Endothelial cell (in vitro differentiated cells): ENCODE data around the gene C3orf85. TPM values are rescaled to one million over a fixed set of nuclear protein-coding genes. Genes with fewer than 3 reads are reported as not detected.

Experiments used
- DNase-seq: peaks from one replicate; pipeline ENCODE4 v3.0.0; 2021; ENCODE audit warnings: low spot score
- H3K27ac Mint-ChIP-seq: one replicate; pipeline ENCODE4 v1.8.0; 2021; ENCODE audit warnings: mixed read lengths, inconsistent platforms; ENCODE audit not compliant: unreplicated experiment
- H3K27me3 Mint-ChIP-seq: one replicate; pipeline ENCODE4 v1.8.0; 2021; ENCODE audit warnings: mild to moderate bottlenecking, moderate library complexity, mixed read lengths, inconsistent platforms; ENCODE audit not compliant: unreplicated experiment
- H3K36me3 Mint-ChIP-seq: one replicate; pipeline ENCODE4 v1.8.0; 2021; ENCODE audit warnings: mild to moderate bottlenecking, low read depth, mixed read lengths, inconsistent platforms; ENCODE audit not compliant: unreplicated experiment
- H3K4me1 Mint-ChIP-seq: one replicate; pipeline ENCODE4 v1.8.0; 2021; ENCODE audit warnings: mild to moderate bottlenecking, mixed read lengths, inconsistent platforms; ENCODE audit not compliant: unreplicated experiment
- H3K4me3 Mint-ChIP-seq: one replicate; pipeline ENCODE4 v1.8.0; 2021; ENCODE audit warnings: mild to moderate bottlenecking, mixed read lengths, inconsistent platforms; ENCODE audit not compliant: unreplicated experiment
- H3K9me3 Mint-ChIP-seq: one replicate; pipeline ENCODE4 v1.8.0; 2021; ENCODE audit warnings: mixed read lengths, inconsistent platforms; ENCODE audit not compliant: unreplicated experiment
- total RNA-seq: library from RNA; stranded (reverse); fragmentation: NEBNext Ultra II Directional; extraction: Animal tissue kit (Norgen Biotek cat#: 25700); gene quantifications from one replicate; pipeline ENCODE4 v1.2.1, GENCODE V29; 2021; ENCODE audit not compliant: unreplicated experiment
- TF ChIP-seq, protein P1 (sequence below): fragments of 200-600 bp; sonication (generic); IDR thresholded peaks from one replicate; pipeline ENCODE4 v1.5.0; 2021; ENCODE audit warnings: antibody characterized with exemption; ENCODE audit not compliant: unreplicated experiment

Gene C3orf85
- total RNA-seq, 1 donor from 2014 or later = not detected

DNA sequence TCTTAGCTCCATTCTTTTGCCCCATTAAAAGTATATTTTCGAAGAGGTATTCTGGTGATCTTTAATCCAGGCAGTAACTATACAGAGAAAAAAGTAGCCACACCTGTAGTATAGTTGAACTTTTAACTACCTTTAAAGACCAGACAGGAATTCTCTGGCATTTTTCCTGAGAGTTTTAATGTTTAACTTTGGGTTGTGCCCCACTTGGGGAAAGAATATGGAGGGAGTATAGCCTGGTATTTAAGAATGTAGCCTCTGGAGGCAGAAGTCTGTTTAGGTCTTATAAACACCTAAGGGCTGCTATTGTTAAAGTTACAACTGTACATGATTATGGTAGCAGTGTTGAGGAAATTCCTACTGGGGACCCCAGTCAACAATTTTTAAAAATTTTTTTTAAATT, 19.3 kb downstream of the C3orf85 start:
- TF ChIP-seq, protein P1, sequence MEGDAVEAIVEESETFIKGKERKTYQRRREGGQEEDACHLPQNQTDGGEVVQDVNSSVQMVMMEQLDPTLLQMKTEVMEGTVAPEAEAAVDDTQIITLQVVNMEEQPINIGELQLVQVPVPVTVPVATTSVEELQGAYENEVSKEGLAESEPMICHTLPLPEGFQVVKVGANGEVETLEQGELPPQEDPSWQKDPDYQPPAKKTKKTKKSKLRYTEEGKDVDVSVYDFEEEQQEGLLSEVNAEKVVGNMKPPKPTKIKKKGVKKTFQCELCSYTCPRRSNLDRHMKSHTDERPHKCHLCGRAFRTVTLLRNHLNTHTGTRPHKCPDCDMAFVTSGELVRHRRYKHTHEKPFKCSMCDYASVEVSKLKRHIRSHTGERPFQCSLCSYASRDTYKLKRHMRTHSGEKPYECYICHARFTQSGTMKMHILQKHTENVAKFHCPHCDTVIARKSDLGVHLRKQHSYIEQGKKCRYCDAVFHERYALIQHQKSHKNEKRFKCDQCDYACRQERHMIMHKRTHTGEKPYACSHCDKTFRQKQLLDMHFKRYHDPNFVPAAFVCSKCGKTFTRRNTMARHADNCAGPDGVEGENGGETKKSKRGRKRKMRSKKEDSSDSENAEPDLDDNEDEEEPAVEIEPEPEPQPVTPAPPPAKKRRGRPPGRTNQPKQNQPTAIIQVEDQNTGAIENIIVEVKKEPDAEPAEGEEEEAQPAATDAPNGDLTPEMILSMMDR = no peak
- H3K36me3 Mint-ChIP-seq = no peaks in the 10 kb centered on the region
- DNase-seq = no peak
- no peaks in the 10 kb centered on the region for H3K9me3 Mint-ChIP-seq
- no peak overlapping the region for H3K4me3 Mint-ChIP-seq
- no peak overlapping the region for H3K27ac Mint-ChIP-seq
- H3K27me3 Mint-ChIP-seq = no peaks in the 10 kb centered on the region
- H3K4me1 Mint-ChIP-seq = no peaks in the 10 kb centered on the region

DNA sequence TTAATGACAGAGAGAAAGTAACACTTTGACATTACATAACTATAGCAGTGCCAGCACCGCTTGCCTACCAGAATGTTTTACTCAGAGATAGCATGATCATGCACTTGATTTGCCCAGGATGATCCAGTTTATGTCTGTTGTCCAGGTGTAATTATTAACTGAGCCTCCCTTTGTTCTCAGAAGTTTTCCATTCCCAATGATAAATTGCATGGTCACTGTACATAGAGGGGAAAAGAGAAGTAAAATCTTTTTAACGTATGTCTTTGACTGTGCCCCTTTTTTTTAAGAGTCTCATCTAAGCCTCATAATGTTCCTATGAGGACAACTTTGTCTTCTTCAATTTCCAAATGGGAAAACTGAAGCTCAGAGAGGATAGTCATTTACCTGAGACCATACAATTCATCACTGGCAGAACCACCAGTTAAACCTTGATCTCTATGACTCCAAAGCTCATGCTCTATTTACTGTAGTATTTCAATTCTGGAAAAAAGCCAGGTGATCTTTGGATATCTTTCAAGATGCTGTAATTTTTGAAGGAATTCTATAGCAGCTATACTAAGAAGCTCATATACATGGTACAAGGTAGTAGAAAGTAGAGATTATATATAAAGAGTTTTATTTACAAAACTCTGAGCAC, 25.1 kb downstream of the C3orf85 start:
- TF ChIP-seq, protein P1 = no peak
- Mint-ChIP-seq H3K9me3 (no peaks in the 10 kb centered on the region), H3K4me1 (no peaks in the 10 kb centered on the region), H3K4me3 (no peak overlapping the region), H3K36me3 (no peaks in the 10 kb centered on the region), H3K27ac (no peak overlapping the region), H3K27me3 (no peaks in the 10 kb centered on the region)
- no peak for DNase-seq

DNA sequence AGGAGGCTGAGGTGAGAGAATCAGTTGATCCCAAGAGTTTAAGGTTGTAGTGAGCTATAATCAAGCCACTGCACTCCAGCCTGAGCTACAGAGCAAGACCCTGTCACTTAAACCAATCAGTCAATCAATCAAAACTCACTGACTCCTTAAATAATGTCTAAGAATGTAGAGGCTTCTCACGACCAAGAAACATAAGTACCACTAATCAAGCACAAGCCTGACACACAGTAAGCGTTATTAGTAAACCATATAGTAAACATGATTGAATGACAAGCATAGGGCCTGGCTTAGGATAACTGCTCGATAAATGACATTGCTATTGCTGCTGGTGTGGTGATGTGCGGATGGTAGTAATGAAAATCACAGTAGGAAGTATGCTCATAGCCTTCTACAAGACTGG, 29.4 kb downstream of the C3orf85 start:
- Mint-ChIP-seq H3K36me3 (no peaks in the 10 kb centered on the region), H3K27me3 (no peaks in the 10 kb centered on the region), H3K4me1 (no peaks in the 10 kb centered on the region), H3K4me3 (no peak overlapping the region), H3K9me3 (no peaks in the 10 kb centered on the region), H3K27ac (no peak overlapping the region)
- TF ChIP-seq, protein P1 = no peak
- DNase-seq = no peak

DNA sequence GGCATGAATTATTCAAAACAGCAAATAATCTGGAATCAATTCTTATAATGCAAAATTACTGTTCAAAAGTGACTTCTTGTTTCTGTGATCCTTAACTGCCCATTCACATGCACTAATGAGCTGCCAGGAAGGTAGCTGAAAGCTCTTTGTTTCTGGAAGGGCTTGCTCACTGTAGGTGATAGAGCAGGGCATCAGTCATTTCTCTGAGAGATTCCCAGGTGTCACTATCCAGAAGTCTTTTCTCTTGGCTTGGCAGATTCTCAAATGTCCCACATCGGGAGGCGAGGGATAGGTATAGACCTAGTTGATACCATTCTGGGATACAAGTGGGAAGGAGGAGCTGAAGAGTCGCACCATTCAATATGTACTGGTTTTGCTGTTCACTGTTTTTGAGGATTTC, 35.0 kb downstream of the C3orf85 start:
- peaks cover 2% of the 10 kb centered on the region for H3K27me3 Mint-ChIP-seq
- H3K36me3 Mint-ChIP-seq = no peaks in the 10 kb centered on the region
- no peak for DNase-seq
- no peak overlapping the region for H3K27ac Mint-ChIP-seq
- H3K9me3 Mint-ChIP-seq = no peaks in the 10 kb centered on the region
- no peak overlapping the region for H3K4me3 Mint-ChIP-seq
- TF ChIP-seq, protein P1 = no peak
- H3K4me1 Mint-ChIP-seq = no peaks in the 10 kb centered on the region

DNA sequence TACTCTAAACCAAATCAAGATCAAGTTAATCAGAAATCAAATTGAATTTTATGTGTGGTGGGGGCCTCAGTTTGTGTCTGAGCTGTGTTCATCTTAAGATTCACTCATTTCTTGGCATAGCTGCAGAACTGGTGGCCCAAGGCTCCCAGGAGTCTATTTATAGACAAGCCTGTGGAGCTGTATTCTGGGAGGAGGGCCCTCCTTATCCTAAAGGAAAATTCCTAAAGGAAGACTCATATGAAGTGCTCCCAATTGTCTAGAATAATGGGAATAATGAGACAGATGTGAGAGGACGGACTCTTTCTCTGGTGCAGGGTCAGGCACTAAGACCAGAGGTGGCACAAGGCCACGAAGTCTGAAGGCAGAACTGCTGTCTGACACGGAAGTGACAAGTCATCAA, 38.9 kb downstream of the C3orf85 start:
- no peak overlapping the region for H3K27ac Mint-ChIP-seq
- TF ChIP-seq, protein P1 = no peak

More for the DNA sequence above, 38.9 kb downstream of the C3orf85 start:
- H3K4me3 Mint-ChIP-seq = no peak overlapping the region
- DNase-seq = no peak
- peaks cover 2% of the 10 kb centered on the region for H3K27me3 Mint-ChIP-seq
- H3K4me1 Mint-ChIP-seq = no peaks in the 10 kb centered on the region
- H3K9me3 Mint-ChIP-seq = no peaks in the 10 kb centered on the region
- H3K36me3 Mint-ChIP-seq = no peaks in the 10 kb centered on the region
